Neuron (in vitro differentiated cells): Measurements from ENCODE around the gene CEP164.
A peak's percentile ranks its signal among the peaks of the same experiment; 100 is the strongest.
"Not testable (repeated sequence)": the region's sequence is repeated elsewhere in the genome, so short reads cannot be mapped to it uniquely, and the experiment has no call there.

Experiments used
- H2AFZ ChIP-seq: one replicate; pipeline ENCODE4 v1.6.1; 2013; ENCODE audit warnings: low read depth, mild to moderate bottlenecking, inconsistent platforms, low read length, moderate library complexity
- H3K27me3 ChIP-seq: one replicate; pipeline ENCODE4 v1.6.1; 2013; ENCODE audit warnings: low read length; ENCODE audit not compliant: insufficient read depth
- H3K36me3 ChIP-seq: one replicate; pipeline ENCODE4 v1.6.1; 2013; ENCODE audit warnings: low read length; ENCODE audit not compliant: insufficient read depth
- H3K4me1 ChIP-seq: one replicate; pipeline ENCODE4 v1.6.1; 2013; ENCODE audit warnings: low read length; ENCODE audit not compliant: insufficient read depth
- H3K4me3 ChIP-seq: 2 replicates; pipeline ENCODE4 v1.5.1; 2013; ENCODE audit warnings: mild to moderate bottlenecking, low read length, moderate library complexity
- H3K9me3 ChIP-seq: one replicate; pipeline ENCODE4 v1.6.1; 2013; ENCODE audit warnings: low read length

CEP164 gene

DNA sequence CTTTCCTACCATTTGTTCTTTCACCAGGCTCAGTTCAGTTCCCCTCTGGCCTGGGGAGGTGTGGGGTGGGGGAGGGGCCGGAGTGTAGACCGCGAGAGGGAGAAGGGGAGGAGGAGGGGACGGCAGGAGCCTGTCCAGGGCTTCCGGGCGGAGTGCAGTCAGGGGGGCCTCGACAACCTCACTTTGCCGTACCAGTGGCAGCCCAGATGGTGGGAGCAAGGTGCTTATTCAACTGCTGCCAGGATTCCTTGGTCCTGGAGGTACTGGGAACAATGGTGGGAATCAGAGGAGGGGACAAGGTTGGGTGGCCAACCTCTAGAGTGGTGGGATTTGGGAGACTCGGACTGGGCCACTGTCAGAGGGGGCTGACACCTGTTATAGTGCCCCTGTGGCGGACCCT, 12.8 kb upstream of the CEP164 start:
- Histone ChIP-seq H3K4me1 (peaks cover 19% of the 10 kb centered on the region), H3K27me3 (no peaks in the 10 kb centered on the region), H3K36me3 (no peaks in the 10 kb centered on the region), H3K9me3 (no peaks in the 10 kb centered on the region), H3K4me3 (peak overlapping the region; percentile 50), H2AFZ (no peak overlapping the region)

DNA sequence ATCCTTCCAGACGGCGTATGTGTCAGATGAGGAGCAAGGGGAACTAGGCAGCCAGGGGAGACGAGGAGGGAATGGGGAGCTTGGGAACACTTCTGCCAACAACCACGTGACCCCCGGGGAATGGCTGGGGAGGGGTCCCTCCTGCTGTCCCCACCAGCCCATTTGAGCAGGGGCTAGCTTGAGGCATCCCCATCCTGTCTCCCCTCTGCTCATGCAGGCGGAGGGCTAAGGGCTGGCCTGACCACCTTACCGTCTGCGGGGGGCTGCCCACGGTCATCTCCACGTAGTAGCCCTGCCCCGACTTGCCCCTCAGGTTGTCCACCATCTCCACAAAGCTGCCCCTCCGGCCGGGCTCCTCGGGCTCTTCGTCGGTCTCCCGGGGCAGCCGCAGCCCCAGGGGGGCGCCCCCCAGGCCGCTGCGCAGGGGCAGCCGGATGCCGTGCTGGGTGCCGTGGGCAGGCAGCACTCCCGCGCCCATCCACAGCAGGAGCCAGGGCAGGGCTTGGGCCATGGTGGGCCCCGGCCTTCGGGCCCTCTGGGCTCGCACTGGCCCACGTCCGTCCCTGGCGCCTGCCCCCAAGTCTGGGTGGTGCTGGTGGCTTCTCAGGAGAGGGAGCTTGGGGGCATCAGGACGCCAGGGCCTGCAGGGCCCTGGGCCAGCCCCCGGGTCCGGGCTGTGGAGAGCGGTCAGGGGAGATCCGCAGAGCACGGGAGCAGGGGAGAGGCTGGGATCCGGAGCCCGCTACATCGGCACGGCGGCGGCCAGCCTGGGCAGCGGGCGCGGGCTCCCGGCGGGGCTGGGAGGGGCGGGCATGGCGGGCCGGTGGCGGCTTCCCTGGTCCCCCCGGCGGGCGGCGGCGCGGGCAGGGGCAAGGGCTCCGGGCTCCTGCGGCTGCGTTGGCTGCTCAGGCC, 12.1 kb upstream of the CEP164 start:
- H3K4me1 ChIP-seq = peaks cover 19% of the 10 kb centered on the region
- H3K9me3 ChIP-seq = no peaks in the 10 kb centered on the region
- H3K27me3 ChIP-seq = no peaks in the 10 kb centered on the region
- peak overlapping the region; percentile 50 for H3K4me3 ChIP-seq
- H2AFZ ChIP-seq = peak overlapping the region; percentile 46
- no peaks in the 10 kb centered on the region for H3K36me3 ChIP-seq

DNA sequence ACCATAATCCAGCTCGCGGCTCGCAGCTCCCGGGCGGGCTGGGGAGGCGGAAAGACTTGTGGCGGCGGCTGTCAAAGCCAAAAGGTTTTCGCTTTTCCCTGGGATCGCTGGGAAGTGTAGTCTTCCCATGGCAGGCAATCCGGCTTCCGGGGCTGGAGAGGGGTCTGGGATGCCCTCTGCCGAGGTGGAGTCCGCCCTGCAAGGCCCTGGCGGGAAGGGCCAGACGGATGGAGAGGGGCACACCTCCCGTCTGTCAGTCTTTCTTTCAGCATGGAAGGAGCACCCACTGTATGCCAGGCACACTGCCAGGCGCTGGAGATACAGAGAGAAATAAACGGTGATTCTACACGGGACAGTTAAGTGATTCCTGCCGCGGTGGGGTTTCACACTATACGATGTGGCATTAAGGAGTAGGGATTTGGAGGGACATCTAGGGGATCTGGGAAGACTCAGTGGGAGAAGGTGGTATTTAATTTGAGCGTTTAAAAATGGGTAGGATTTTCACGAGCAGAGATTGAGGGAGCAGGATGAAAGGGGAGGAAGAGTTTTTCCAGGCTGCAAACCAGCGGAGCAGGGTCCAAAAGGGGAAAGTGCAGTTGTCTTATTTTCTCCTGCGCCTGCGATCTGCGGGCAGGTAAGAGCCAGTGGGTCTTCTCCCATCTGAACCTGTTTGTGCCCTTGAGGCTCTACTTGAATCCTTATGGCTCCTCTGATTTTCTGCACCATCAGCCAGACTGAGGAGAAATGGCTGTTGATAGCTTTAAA, 11.3 kb upstream of the CEP164 start, which contains the start of gene BACE1:
TSS of gene BACE1 (minus strand) at position 60 of the 765 bp plus-strand sequence. CDS start 461 bp downstream, outside the sequence.
- H3K4me3 ChIP-seq = peak within 1 kb of the TSS; percentile 50
- H3K4me1 ChIP-seq = peaks cover 19% of the 10 kb centered on the region
- no peaks in the 10 kb centered on the region for H3K36me3 ChIP-seq
- peak within 1 kb of the TSS; percentile 46 for H2AFZ ChIP-seq
- H3K27me3 ChIP-seq = no peaks in the 10 kb centered on the region
- H3K9me3 ChIP-seq = no peaks in the 10 kb centered on the region

DNA sequence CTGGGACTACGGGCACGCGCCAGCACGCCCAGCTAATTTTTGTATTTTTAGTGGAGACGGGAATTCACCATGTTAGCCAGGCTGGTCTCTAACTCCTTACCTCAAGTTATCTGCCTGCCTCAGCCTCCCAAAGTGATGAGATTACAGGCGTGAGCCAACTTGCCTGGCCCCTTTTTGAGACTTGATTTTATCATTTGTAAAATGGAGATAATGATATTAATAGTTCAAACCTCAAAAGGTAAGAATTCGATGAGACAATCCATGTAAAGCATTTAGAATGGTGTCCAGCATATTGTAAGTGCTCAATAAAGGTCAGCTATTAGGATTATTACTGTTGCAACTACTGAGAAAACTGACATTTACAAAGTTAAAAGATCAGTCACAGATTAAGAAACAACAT, 8.9 kb upstream of the CEP164 start:
- Histone ChIP-seq H3K4me3 (no peak overlapping the region), H3K9me3 (no peaks in the 10 kb centered on the region), H3K27me3 (no peaks in the 10 kb centered on the region), H3K4me1 (peaks cover 19% of the 10 kb centered on the region), H2AFZ (no peak overlapping the region), H3K36me3 (no peaks in the 10 kb centered on the region)

DNA sequence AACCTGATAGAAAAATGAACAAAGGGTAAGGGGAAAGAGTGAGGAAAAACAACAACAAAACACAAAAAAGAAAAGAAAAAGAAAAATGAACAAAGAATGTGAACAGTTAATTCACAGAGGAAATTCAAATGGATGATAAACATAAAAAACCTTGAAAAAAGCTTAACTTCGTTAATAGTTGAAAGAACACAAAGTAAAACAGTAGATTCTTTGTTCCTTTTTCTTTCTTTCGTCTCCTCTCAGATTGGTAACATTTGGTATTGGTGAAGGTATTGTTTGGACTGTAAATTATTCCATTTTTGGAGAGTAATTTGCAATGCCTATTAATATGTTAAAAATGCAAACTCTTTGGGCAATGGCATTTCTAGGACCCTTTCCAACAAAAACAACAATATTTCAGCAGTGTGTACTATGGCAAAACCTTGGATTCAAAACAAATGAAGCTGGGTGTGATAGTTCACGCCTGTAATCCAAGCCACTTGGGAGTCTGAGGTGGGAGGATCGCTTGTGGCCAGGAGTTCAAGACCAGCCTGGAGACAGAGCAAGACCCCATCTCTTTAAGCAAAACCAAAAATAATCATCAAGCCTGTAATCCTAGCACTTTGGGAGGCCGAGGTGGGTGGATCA, 8.3 kb upstream of the CEP164 start:
- Histone ChIP-seq H3K4me1 (peaks cover 17% of the 10 kb centered on the region), H3K4me3 (no peak overlapping the region), H2AFZ (no peak overlapping the region), H3K27me3 (no peaks in the 10 kb centered on the region), H3K36me3 (no peaks in the 10 kb centered on the region), H3K9me3 (no peaks in the 10 kb centered on the region)

DNA sequence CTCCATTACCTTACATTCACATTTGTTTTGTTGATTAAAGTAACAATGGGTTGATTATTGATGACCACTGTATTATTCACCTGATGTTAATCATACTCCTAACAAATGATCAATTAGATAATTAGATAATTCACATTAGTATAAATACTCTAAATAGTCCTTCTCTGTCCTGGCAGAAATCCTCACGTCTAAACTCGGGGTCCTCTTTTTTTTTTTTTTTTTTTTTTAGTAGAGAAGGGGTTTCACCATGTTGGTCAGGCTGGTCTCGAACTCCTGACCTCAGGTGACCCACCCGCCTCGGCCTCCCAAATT, 443 bp upstream of the CEP164 start:
- H3K27me3 ChIP-seq, H3K9me3 ChIP-seq, H3K36me3 ChIP-seq, H3K4me1 ChIP-seq, H2AFZ ChIP-seq: not testable (repeated sequence)
- peak overlapping the region; percentile 71 for H3K4me3 ChIP-seq

DNA sequence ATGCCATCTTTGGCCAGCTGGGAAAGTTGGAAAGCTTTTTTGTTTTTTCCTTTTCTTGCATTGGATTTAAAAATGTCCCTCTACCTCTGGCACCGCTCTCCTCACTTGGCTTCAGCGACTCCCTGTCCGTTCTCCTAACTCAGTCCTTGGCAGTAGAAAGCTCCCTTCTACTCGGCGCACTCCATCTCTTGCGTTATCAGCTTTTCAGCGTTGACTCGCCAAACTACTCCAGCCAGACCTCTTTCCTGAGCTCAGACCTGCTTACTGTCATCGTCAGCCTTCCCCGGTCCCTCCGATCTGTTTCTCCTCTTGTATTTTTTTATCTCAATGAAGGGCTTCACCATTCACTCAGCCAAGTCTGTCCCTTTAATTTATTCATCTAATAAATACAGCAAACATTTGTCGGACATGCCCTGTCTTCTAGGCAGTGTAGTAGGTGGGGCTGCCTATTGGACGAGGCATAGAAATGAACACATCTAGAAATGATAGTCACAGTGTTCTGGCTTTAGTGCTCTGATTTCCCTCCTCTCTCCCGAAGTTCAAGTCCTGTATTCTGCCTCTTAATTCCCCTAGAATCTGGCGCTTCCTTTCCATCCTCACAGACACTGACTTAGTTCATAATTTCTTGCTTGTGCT, 839 bp downstream of the CEP164 start:
- Histone ChIP-seq H2AFZ (peak overlapping the region; percentile 83), H3K36me3 (no peaks in the 10 kb centered on the region), H3K4me1 (peaks cover 9% of the 10 kb centered on the region), H3K27me3 (no peaks in the 10 kb centered on the region), H3K4me3 (peak overlapping the region; percentile 71), H3K9me3 (no peaks in the 10 kb centered on the region)

DNA sequence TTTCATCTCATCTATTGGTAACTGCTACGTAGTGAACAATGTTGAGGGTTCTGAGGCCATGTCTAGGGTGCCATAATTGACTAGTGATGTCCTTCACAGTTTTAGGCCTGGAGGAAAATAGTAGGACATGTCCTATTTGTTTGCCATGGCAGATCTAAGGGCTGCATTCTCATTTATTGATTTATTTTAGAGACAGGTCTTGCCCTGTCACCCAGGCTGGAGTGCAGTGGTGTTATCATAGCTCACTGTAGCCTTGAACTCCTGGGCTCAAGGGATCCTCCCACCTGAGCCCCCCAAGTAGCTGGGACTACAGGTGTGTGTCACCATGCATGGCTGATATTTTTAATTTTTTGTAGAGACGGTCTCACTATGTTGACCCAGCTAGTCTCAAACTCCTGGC, 5.2 kb downstream of the CEP164 start:
- Histone ChIP-seq H3K4me3 (no peak overlapping the region), H3K4me1 (peaks cover 9% of the 10 kb centered on the region), H3K27me3 (no peaks in the 10 kb centered on the region), H2AFZ (no peak overlapping the region), H3K9me3 (no peaks in the 10 kb centered on the region), H3K36me3 (no peaks in the 10 kb centered on the region)

DNA sequence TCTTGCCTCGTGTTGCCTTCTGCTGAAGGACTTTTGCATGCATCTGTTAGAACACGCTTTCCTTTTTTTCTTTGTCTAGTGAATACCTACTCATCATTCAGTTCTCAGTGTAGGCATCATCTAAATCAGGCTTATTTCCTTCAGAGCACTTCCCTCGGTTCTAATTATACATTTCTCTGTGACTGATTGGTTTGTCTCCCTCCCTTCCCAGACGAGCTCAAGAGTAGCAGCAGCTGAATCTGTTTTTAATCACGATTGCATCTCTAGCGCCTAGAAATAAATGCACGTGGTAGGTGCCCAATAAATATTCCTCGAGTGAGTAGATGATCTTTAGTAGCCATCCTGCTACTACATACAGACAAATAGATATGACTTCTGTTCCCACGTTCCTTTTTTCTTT, 6.3 kb downstream of the CEP164 start:
- no peak overlapping the region for H3K4me3 ChIP-seq
- no peaks in the 10 kb centered on the region for H3K9me3 ChIP-seq
- H2AFZ ChIP-seq = no peak overlapping the region
- no peaks in the 10 kb centered on the region for H3K27me3 ChIP-seq
- peaks cover 1% of the 10 kb centered on the region for H3K36me3 ChIP-seq
- H3K4me1 ChIP-seq = peaks cover 6% of the 10 kb centered on the region

DNA sequence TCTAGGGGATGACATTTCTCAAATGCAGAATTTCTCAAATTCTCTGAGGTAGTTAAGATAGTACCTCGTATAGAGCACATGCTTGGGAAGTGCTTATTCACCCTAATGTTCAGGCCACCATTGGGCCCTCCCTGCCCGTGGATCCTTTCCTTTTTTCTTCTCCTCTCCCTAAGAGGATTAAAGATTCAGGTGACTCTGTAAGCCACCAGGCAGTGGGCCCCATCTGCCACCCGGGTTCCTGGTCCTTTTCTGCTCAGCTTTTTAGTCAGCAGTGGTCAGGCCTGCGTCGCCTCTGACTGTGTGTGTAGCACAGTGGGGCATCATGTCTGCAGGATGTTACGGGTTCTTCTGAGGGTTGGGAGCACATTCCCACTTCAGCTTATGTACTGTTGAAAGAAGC, 7.2 kb downstream of the CEP164 start:
- no peaks in the 10 kb centered on the region for H3K4me1 ChIP-seq
- no peaks in the 10 kb centered on the region for H3K9me3 ChIP-seq
- H2AFZ ChIP-seq = no peak overlapping the region
- peaks cover 5% of the 10 kb centered on the region for H3K36me3 ChIP-seq
- no peak overlapping the region for H3K4me3 ChIP-seq
- no peaks in the 10 kb centered on the region for H3K27me3 ChIP-seq

DNA sequence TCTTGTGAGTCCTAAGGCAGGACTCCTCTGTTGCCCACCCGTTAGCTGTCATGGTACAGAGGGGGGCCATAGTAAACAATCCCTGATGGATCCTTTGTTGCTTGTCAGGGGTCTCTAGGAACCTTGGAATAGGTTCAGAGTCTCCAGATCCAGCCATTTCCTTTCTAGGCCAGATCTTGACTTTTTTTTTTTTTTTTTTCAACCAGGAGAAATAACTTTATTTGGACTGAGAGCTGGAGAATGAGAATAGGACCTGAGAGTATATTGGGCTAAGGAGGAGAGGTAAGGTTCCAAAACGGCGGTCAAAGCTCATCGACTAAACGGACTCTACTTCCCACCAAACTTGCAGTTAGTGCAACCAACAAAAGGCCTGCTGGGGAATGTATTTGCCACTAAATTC, 7.7 kb downstream of the CEP164 start:
- H3K36me3 ChIP-seq = peaks cover 9% of the 10 kb centered on the region
- H3K27me3 ChIP-seq = no peaks in the 10 kb centered on the region
- H3K9me3 ChIP-seq = no peaks in the 10 kb centered on the region
- H3K4me1 ChIP-seq = no peaks in the 10 kb centered on the region
- no peak overlapping the region for H3K4me3 ChIP-seq
- no peak overlapping the region for H2AFZ ChIP-seq

DNA sequence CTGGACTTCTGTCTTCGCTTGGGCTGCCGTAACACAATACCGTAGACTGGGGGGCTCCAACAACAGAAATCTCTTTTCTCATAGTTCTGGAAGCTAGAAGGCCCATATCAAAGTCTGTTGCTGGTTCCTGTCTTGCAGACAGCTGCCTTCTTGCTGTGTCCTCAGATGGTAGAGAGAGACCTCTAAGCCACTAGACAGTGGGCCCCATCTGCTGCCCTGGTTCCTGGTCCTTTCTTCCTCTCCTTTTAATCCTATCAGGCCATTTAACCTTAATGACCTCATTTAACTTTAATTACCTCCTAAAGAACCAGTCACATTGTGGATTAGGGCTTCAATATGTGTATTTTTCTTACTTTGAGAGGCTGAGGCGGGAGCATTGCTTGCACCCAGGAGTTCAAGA, 9.4 kb downstream of the CEP164 start:
- Histone ChIP-seq H3K4me1 (no peaks in the 10 kb centered on the region), H3K4me3 (no peak overlapping the region), H3K36me3 (peaks cover 15% of the 10 kb centered on the region), H3K27me3 (no peaks in the 10 kb centered on the region), H3K9me3 (no peaks in the 10 kb centered on the region), H2AFZ (no peak overlapping the region)

DNA sequence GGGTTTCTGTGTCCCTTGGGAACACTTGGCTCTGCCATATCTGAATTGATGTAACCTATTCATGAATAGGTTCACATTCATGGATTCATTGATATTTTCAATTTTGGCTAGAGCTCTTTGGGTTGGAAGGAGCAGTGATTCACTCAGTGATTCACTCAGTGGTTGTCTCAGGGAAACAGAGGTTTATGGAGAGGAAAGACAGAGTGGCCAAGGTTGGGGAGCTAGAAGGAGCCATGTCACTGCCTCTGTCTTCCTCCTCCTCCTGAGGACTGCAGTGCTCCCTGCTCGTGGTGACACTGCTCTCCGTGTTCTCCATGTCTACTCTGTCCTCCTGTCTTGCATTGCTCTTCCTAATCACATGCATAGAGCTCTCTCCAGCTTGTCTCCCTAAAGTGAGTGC, 17.4 kb downstream of the CEP164 start:
- no peaks in the 10 kb centered on the region for H3K9me3 ChIP-seq
- peaks cover 50% of the 10 kb centered on the region for H3K36me3 ChIP-seq
- no peaks in the 10 kb centered on the region for H3K4me1 ChIP-seq
- no peak overlapping the region for H2AFZ ChIP-seq
- no peaks in the 10 kb centered on the region for H3K27me3 ChIP-seq
- no peak overlapping the region for H3K4me3 ChIP-seq
